HG03575 (cell line): ENCODE results near the gene APOH.

Source experiments
- ATAC-seq: cut with Tn5 transposase; IDR thresholded peaks from one replicate; pipeline ENCODE4 v1.9.1; 2021; ENCODE audit not compliant: unreplicated experiment, insufficient number of reproducible peaks, low FRiP score; ENCODE audit errors: extremely low read depth

The APOH gene

GRCh38 chr17:66240630-66241029 is 11.4 kb upstream of the APOH start:
- ATAC-seq = no peak

GRCh38 chr17:66240013-66240412 is 10.8 kb upstream of the APOH start:
- ATAC-seq = no peak

GRCh38 chr17:66235377-66235994 is 6.3 kb upstream of the APOH start:
- no peak for ATAC-seq

GRCh38 chr17:66234611-66235010 is 5.4 kb upstream of the APOH start:
- no peak for ATAC-seq

GRCh38 chr17:66233023-66233753 is 4.0 kb upstream of the APOH start:
- ATAC-seq = no peak

GRCh38 chr17:66230922-66231591 is 1.8 kb upstream of the APOH start:
- no peak for ATAC-seq

- no peak for ATAC-seq
These were observed 746 bp upstream of the APOH start for GRCh38 chr17:66229783-66230538.

- no peak for ATAC-seq
These were observed 1.8 kb downstream of the APOH start for GRCh38 chr17:66227212-66228045.

- no peak for ATAC-seq
These were observed 6.3 kb downstream of the APOH start for GRCh38 chr17:66222798-66223350.

- no peak for ATAC-seq
These were observed 7.3 kb downstream of the APOH start for GRCh38 chr17:66221755-66222530.

- ATAC-seq = no peak
These were observed 7.9 kb downstream of the APOH start for GRCh38 chr17:66221343-66221742.

- no peak for ATAC-seq
These were observed 9.0 kb downstream of the APOH start for GRCh38 chr17:66220079-66220835.

GRCh38 chr17:66215529-66215911 is 13.7 kb downstream of the APOH start:
- ATAC-seq = no peak

- no peak for ATAC-seq
These were observed 14.2 kb downstream of the APOH start for GRCh38 chr17:66214884-66215528.

GRCh38 chr17:66211047-66211810 is 18.0 kb downstream of the APOH start:
- ATAC-seq = no peak

- no peak for ATAC-seq
These were observed 19.0 kb downstream of the APOH start for GRCh38 chr17:66210208-66210574.
